GM18907 (cell line): ENCODE measurements around the gene MYH6.
"Not testable (repeated sequence)": the region's sequence is repeated elsewhere in the genome, so short reads cannot be mapped to it uniquely, and the experiment has no call there.

Source experiments
- ATAC-seq: cut with Tn5 transposase; IDR thresholded peaks from one replicate; pipeline ENCODE4 v1.9.1; 2021; ENCODE audit warnings: mild to moderate bottlenecking, moderate library complexity; ENCODE audit not compliant: unreplicated experiment

Gene MYH6

GRCh38 chr14:23407516-23408306, at the start of gene MYH6:
Gene MYH6, minus strand, starts transcription at chr14:23408273. Its CDS starts 1,050 bp downstream, at chr14:23407223.
- no peak for ATAC-seq

- ATAC-seq = not testable (repeated sequence)
These were observed 49.0 kb upstream of the MYH6 start for GRCh38 chr14:23456883-23457586.

DNA sequence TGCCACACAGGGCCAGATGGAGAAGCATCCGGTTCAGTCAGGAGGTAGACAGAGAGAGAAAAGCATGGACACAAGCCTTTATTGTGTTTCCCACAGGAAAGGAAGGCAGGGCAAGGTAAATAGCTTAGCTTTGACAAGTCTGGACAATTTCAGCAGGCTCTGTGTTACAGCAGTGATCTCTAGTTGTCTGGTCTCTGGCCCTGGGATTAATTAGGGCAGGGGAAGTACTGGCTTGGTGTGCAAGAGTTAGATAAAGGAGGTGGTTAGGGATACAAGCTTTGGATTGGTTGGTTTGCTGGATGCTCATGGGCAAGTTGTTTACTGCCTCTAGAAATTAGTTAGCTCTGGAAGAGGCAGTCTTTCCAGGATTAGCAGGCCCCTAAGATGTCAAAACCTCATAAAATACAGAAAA, 46.4 kb upstream of the MYH6 start:
- ATAC-seq = no peak

- no peak for ATAC-seq
These were observed 44.2 kb upstream of the MYH6 start for GRCh38 chr14:23452237-23452636.

- ATAC-seq = no peak
These were observed 42.3 kb upstream of the MYH6 start for GRCh38 chr14:23450379-23450778.

GRCh38 chr14:23449314-23449713, 41.2 kb upstream of the MYH6 start:
- no peak for ATAC-seq

DNA sequence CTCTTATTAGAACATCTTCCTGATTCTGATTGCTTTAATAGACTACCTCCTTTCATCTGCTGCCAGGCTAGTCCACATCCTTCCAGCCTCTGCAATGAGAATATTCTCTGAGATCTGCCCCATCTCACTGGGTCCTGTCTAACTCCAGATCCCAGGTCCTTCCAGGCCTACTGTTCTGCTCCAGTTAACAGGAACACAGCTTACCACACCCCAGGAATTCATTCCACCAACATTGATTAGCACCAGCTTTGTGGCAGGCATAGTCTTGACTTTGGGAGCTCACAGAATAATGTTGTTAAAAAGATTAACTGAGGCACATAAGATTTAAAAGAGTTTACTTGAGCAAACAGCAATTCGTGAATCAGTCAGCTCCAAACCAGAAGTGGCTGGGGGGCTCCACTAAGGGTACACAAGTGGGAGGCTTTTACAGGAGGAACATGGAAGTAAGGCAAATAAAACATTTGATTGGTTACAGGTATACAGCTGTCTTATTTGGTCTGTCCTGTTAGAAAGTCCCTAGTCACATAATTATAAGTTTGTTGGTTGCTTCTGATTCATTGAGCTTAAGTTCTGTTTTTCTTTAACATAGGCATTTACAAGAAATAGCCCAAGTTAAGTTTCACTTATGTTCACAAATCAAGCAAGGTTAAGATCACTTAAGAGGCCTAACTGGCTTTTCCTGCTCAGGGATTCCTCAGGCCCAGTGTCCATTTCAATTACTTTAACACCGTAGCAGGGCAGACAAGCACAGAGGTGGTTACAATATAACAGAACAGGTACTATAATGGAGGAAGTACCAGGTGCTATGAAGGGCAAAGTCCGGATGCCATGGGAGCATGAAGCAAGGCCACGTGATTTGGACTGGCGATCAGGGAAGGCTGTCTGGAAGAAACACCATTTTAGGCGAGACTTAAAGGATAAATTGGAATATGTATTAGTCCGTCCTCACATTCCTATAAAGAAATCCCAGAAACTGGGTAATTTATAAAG, 39.6 kb upstream of the MYH6 start:
- ATAC-seq = no peak

- no peak for ATAC-seq
These were observed 38.3 kb upstream of the MYH6 start for GRCh38 chr14:23446291-23446851.

DNA sequence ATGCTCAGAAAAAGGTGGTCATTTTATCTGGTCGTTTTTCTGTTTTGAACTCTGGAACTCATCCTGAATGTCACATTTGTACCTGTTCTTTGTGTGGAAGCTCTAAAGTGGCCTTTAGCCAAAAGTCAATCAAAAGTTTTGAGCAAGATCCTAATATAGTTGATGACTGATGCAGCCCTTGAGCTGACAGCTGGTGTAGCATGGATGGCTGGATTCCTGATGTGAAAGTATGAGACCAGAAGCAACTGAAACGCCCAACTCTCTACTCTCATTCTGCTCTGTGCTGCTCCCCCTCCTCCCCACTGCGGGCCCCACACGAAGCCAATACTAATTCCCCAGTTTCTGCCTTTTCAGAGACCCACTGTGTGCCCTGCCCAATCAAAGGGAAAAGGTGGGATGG, 37.7 kb upstream of the MYH6 start:
- ATAC-seq = no peak

GRCh38 chr14:23444314-23444713, 36.2 kb upstream of the MYH6 start:
- ATAC-seq = no peak

DNA sequence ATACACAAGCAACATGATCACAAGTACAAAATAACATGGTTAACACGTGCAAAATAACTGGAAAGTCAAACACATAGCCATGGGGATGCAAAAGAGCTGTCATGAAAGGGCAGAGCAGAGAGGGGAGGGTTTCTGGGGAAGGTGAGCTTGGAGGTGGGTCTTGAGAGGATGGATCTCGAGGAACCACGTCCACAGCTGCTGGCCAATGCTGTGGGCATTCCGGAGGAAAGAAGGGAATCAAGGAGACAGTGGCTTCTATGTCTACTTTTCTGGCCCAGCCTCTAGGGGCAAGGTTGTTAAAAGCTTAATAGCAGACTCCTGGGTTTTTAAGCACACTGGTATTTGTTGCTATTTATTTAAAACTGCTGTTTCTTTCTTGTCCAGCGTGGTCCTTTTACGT, 35.8 kb upstream of the MYH6 start:
- no peak for ATAC-seq

DNA sequence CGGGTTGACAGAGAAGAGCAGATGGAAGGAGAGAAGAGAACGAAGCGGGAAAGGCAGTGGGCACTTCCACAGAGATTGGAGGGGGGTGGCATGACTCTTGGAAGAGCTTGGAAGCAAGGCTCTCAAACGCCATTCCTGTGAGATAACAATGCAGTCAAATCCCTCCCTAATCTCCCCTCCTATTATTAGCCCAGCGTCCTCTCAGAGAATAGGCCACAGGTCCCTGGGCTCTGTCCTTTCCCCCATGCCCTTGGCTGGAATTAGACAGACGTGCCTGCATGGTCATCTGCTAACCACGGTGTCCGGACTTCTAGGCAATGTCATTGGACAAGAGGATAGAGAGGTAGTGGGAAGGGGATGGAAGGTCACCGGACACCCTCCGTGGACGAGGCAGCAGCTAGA, 35.3 kb upstream of the MYH6 start:
- no peak for ATAC-seq

DNA sequence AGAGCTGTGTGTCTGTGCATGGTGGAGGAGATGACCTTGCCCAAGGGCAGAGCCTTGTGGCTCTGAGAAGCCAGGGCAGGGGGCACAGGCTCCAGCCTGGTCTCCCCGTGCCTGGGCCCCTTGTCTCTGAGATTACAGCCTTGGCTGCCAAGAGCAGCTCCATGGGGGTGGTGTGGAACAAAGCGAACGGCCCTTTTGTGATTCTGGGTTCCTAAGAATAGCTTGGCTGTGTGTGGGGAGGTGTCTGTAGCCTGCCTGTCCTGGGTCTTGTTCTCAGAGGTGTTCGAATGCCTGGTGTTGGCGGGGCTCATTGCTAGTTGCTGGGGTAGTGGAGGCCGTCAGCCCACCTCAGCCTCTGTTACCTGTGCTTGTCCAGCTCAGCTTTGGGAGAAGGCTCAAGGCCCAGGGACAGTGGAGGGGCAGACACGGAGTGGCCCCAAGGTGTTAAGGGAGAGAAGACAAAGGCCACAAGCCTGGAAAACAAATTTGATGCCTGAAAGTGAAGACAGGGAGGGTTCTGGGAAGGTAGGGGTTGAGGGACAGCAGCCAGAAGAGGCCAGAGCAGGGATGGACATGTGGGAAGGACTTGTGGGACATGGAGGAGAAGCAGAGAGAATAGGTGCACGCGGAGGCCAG, 34.8 kb upstream of the MYH6 start:
- no peak for ATAC-seq

DNA sequence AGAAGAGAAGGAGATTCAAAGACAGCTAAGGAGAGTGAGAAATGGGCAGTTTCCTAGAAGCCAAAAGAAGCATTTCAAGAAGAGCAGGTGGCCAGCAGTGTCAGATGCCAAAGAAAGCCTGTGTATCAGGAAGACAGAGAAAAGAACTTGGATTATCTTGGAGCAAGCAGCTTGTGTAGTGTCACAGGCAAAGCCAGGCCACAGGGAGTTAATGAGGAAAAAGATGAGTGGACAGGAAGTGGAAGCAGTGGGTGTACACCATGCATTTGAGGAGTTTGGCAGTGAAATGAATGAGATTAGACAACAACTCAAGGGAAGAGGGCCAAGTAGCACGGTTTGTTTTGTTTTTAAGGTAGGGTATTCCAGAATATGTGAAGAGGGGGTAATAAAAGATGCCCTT, 33.0 kb upstream of the MYH6 start:
- ATAC-seq = no peak

- ATAC-seq = no peak
These were observed 31.2 kb upstream of the MYH6 start for GRCh38 chr14:23439107-23439835.

DNA sequence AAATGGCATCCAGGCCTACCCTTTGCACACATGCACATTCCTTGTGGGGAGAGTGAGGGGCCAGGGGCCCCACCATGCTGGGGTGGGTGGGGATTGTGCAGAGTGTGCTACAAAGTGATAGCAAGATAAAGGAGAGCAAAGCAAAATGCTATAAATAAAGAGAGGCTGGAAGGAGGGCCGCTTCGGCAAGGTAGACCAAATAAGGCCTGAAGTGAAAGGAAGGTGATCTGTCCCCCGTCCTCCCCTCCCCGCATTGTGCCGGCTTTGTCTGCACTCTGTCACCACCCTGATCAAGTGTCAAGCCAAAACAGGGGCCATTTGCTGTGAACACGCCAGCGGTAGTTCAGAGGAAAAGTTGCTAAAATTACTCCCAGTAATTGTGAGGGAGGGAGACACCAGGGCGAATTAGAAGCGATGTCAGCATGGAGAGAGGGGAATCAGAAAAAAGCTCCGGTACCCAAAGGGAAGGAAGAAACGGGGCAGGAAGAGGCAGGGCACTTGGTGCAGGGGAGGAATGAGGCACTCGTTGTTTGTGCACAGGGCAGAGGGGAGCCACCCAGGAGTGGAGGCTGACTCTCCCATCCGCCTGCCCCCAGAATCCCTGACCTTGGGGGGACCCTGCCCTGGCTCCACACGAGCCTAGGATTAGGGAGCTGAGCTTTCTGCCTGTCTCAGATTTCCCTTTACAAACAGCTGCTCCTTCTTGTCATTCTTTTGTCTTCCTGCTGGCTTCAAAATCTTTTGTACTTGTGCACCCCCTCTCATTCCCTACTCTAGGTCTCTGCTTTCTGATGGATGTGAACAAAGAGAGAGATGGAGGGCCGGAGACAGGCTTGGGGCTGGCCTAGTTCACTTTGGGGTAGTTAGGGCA, 30.3 kb upstream of the MYH6 start:
- no peak for ATAC-seq

- no peak for ATAC-seq
These were observed 29.3 kb upstream of the MYH6 start for GRCh38 chr14:23437133-23438100.
